WTC11 (cell line): ENCODE data around the gene IFNAR1.

Source experiments
- ATF2 ChIP-seq: sonication (generic); formaldehyde crosslinking; IDR thresholded peaks from 2 replicates; pipeline ENCODE4 v1.8.1; 2022; ENCODE audit warnings: low read depth, missing genetic modification reagents, borderline replicate concordance
- ATF3 ChIP-seq: sonication (generic); formaldehyde crosslinking; conservative IDR thresholded peaks from 2 replicates; pipeline ENCODE4 v1.8.1; 2022; ENCODE audit warnings: mild to moderate bottlenecking, missing genetic modification reagents
- CREB1 ChIP-seq: sonication (generic); formaldehyde crosslinking; IDR thresholded peaks from 2 replicates; pipeline ENCODE4 v1.8.0; 2023; ENCODE audit warnings: mild to moderate bottlenecking, missing genetic modification reagents
- CTCF ChIP-seq: fragments of 200-600 bp; IDR thresholded peaks from 2 replicates; pipeline ENCODE4 v1.8.0; 2022; ENCODE audit warnings: antibody characterized with exemption
- E2F1 ChIP-seq: sonication (generic); formaldehyde crosslinking; IDR thresholded peaks from 2 replicates; pipeline ENCODE4 v1.8.0; 2022; ENCODE audit warnings: mild to moderate bottlenecking, missing genetic modification reagents
- HMGXB4 ChIP-seq: sonication (generic); formaldehyde crosslinking; IDR thresholded peaks from 2 replicates; pipeline ENCODE4 v1.8.1; 2023; ENCODE audit warnings: mild to moderate bottlenecking, moderate library complexity, missing genetic modification reagents
- IRF1 ChIP-seq: sonication (generic); formaldehyde crosslinking; IDR thresholded peaks from 2 replicates; pipeline ENCODE4 v1.8.0; 2023; ENCODE audit warnings: missing genetic modification reagents
- JUN ChIP-seq: sonication (generic); formaldehyde crosslinking; IDR thresholded peaks from 2 replicates; pipeline ENCODE4 v1.8.0; 2023; ENCODE audit warnings: mild to moderate bottlenecking, missing genetic modification reagents
- MAX ChIP-seq: sonication (generic); formaldehyde crosslinking; IDR thresholded peaks from 2 replicates; pipeline ENCODE4 v1.8.0; 2022; ENCODE audit warnings: mild to moderate bottlenecking, missing genetic modification reagents
- NFATC4 ChIP-seq: fragments of 250-450 bp; sonication (Bioruptor Pico); IDR thresholded peaks from 2 replicates; pipeline ENCODE4 v1.9.0; 2021; ENCODE audit warnings: mild to moderate bottlenecking
- ZNF219 ChIP-seq: sonication (generic); formaldehyde crosslinking; IDR thresholded peaks from 2 replicates; pipeline ENCODE4 v1.8.0; 2023; ENCODE audit warnings: missing genetic modification reagents, mild to moderate bottlenecking, borderline replicate concordance
- ZNF532 ChIP-seq: fragments of 250-450 bp; sonication (Bioruptor Pico); IDR thresholded peaks from 2 replicates; pipeline ENCODE4 v1.9.0; 2021; ENCODE audit warnings: mild to moderate bottlenecking, borderline replicate concordance

GRCh38 chr21:33286600-33287456, 37.9 kb upstream of the IFNAR1 start:
- TF ChIP-seq MAX (no peak), ZNF532 (CRISPR knock-in tag) (no peak), ATF2 (CRISPR knock-in tag) (no peak), E2F1 (CRISPR knock-in tag) (no peak), NFATC4 (no peak), CREB1 (CRISPR knock-in tag) (no peak), HMGXB4 (CRISPR knock-in tag) (no peak), JUN (CRISPR knock-in tag) (no peak), CTCF (no peak), IRF1 (no peak), ATF3 (CRISPR knock-in tag) (no peak), ZNF219 (CRISPR knock-in tag) (no peak)
